ENCODE data around the gene LRRTM1.

GRCh38 chr2:80303006-80303908 lies 1.3 kb downstream of the LRRTM1 start:
- TF ChIP-seq POLR2AphosphoS5 (IDR thresholded peaks at IDR 0.05; ENCODE audit: insufficient read depth in 1 of 2, low read depth in 1 of 2) (no peak), CTCF (IDR thresholded peaks at IDR 0.05) (no peak)

Data from vagina (tissue), 2 donors.